Measurements from ENCODE around the gene TRIO.

DNA sequence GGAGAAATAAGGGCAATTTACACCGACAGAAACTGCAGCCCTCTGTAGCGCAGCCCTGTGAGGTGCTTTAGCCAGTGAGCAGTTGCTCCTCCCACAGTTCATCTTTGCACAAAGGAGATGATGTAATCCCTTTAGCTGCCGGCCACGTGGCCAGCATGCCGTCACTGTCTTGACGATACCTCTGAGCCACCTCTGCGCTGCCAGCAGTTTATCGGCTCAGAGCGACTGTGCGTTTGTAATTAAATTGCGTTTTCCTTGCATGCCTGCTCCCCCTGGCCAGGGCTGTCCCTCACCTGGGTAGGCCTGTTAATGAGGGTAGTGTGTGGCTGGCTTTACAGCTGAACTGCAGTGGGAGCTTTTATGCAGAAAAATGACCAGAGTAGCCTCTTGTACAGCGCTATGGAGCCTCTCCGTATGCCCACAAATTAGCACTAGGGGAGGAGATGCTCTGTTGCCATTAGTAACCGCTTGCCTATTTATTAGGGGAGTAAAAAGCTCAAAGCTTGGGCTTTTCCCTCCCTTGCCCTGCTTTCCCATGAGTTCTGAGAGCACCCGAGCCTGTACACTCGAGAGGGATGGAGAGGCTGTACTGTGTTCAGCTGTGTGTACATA is 107.0 kb downstream of the TRIO start:
- TF ChIP-seq POLR2A (IDR thresholded peaks at IDR 0.05), result no peak
- TF ChIP-seq, protein P1, sequence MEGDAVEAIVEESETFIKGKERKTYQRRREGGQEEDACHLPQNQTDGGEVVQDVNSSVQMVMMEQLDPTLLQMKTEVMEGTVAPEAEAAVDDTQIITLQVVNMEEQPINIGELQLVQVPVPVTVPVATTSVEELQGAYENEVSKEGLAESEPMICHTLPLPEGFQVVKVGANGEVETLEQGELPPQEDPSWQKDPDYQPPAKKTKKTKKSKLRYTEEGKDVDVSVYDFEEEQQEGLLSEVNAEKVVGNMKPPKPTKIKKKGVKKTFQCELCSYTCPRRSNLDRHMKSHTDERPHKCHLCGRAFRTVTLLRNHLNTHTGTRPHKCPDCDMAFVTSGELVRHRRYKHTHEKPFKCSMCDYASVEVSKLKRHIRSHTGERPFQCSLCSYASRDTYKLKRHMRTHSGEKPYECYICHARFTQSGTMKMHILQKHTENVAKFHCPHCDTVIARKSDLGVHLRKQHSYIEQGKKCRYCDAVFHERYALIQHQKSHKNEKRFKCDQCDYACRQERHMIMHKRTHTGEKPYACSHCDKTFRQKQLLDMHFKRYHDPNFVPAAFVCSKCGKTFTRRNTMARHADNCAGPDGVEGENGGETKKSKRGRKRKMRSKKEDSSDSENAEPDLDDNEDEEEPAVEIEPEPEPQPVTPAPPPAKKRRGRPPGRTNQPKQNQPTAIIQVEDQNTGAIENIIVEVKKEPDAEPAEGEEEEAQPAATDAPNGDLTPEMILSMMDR (IDR thresholded peaks at IDR 0.05), result no peak
